Measurements from ENCODE around the gene SOD1.

The SOD1 gene

GRCh38 chr21:31667132-31667531, 7.6 kb downstream of the SOD1 start:
- no peaks in the 10 kb centered on the region for H3K4me1 ChIP-seq
- TF ChIP-seq, protein P1, sequence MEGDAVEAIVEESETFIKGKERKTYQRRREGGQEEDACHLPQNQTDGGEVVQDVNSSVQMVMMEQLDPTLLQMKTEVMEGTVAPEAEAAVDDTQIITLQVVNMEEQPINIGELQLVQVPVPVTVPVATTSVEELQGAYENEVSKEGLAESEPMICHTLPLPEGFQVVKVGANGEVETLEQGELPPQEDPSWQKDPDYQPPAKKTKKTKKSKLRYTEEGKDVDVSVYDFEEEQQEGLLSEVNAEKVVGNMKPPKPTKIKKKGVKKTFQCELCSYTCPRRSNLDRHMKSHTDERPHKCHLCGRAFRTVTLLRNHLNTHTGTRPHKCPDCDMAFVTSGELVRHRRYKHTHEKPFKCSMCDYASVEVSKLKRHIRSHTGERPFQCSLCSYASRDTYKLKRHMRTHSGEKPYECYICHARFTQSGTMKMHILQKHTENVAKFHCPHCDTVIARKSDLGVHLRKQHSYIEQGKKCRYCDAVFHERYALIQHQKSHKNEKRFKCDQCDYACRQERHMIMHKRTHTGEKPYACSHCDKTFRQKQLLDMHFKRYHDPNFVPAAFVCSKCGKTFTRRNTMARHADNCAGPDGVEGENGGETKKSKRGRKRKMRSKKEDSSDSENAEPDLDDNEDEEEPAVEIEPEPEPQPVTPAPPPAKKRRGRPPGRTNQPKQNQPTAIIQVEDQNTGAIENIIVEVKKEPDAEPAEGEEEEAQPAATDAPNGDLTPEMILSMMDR (IDR thresholded peaks at IDR 0.05; ENCODE audit: low read depth, low read length): no peak
- no peaks in the 10 kb centered on the region for H3K27me3 ChIP-seq
- no peak for DNase-seq
- H3K9me3 ChIP-seq: no peaks in the 10 kb centered on the region
- H3K36me3 ChIP-seq: peaks cover 82% of the 10 kb centered on the region
- H3K4me3 ChIP-seq (ENCODE audit: low read depth, low read length): no peak overlapping the region

DNA sequence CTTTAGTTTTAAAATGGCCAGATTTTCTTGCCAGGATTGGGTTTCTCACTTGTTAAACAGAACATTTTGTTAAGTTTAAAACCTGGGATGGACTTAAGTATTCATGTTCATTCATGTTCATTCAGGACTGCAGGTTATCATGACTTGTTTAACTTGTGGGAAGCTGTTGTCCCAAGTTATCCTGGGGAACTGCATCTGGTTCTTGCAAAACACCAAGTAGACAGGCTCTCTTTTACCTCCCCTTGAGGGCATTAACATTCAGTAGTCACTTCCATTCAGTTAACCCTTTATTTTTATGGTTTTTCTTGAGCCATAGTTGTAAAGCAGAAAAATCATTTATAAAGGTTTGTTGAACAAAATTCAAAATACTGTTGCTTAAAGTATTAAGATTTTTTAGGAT, 8.1 kb downstream of the SOD1 start:
- no peak for DNase-seq
- H3K36me3 ChIP-seq: peaks cover 82% of the 10 kb centered on the region
- no peaks in the 10 kb centered on the region for H3K9me3 ChIP-seq
- TF ChIP-seq, protein P1 (IDR thresholded peaks at IDR 0.05; ENCODE audit: low read depth, low read length): no peak
- no peaks in the 10 kb centered on the region for H3K4me1 ChIP-seq
- H3K4me3 ChIP-seq (ENCODE audit: low read depth, low read length): no peak overlapping the region
- no peaks in the 10 kb centered on the region for H3K27me3 ChIP-seq

- TF ChIP-seq, protein P1 (IDR thresholded peaks at IDR 0.05; ENCODE audit: low read depth, low read length): no peak
- H3K36me3 ChIP-seq: peaks cover 79% of the 10 kb centered on the region
- DNase-seq: no peak
These were observed 9.4 kb downstream of the SOD1 start for GRCh38 chr21:31668651-31669491.

DNA sequence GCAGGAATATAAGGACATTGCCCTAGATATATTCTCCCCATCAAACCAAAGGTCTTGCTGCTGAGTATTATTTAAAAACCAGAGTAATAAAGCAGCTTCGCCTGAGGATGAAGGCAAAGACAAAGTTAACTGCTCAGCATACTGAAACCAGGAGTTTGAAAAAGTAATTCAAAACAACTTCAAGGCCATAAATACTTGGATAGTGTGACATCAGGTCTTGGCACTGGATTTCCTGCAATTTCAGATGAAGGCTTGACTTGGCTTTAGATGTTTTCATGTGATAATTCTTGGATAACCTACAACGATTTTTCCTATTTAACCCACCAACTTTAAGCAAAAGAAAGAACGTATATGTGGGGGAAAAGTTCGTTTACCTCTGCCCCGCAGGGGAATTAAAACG, 10.6 kb downstream of the SOD1 start:
- peaks cover 67% of the 10 kb centered on the region for H3K36me3 ChIP-seq
- TF ChIP-seq, protein P1 (IDR thresholded peaks at IDR 0.05; ENCODE audit: low read depth, low read length): no peak
- no peak overlapping the region for H3K4me3 ChIP-seq (ENCODE audit: low read depth, low read length)
- no peaks in the 10 kb centered on the region for H3K27me3 ChIP-seq
- H3K9me3 ChIP-seq: no peaks in the 10 kb centered on the region
- no peak for DNase-seq
- H3K4me1 ChIP-seq: no peaks in the 10 kb centered on the region

More at GRCh38 chr21:31668651-31669491, 9.4 kb downstream of the SOD1 start:
- Histone ChIP-seq H3K9me3 (no peaks in the 10 kb centered on the region), H3K4me1 (no peaks in the 10 kb centered on the region), H3K4me3 (ENCODE audit: low read depth, low read length) (no peak overlapping the region), H3K27me3 (no peaks in the 10 kb centered on the region)

DNA sequence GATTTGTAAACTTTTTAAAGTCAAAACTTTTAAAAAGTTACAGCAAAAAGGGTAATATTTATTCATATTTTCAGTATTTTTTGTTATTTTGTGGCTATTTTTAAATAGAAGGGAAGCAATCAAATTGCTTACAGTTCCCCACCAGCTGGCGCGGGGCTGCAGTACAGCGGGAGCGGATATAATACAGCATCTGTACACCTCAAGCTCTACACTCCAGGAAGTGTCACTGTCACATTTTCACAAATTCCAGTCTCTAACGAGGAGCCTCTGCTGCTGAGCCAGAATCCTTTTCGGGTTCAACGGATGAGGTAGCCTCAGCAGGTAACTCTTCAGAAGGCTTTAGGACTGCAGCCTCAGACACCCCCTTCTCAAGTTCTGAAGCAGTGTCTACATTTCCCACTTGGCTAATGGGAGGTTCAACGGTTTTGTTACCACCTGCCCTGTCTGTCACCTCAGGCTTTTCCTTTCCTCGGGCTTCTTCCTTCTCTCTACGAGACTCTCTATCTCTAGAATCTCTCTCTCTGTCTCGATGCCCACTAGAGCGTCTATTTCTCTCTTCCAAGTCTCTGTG, 11.7 kb downstream of the SOD1 start:
- TF ChIP-seq, protein P1 (IDR thresholded peaks at IDR 0.05; ENCODE audit: low read depth, low read length): no peak
- Histone ChIP-seq H3K4me3 (ENCODE audit: low read depth, low read length) (no peak overlapping the region), H3K27me3 (no peaks in the 10 kb centered on the region), H3K9me3 (no peaks in the 10 kb centered on the region), H3K4me1 (no peaks in the 10 kb centered on the region), H3K36me3 (peaks cover 55% of the 10 kb centered on the region)
- no peak for DNase-seq

DNA sequence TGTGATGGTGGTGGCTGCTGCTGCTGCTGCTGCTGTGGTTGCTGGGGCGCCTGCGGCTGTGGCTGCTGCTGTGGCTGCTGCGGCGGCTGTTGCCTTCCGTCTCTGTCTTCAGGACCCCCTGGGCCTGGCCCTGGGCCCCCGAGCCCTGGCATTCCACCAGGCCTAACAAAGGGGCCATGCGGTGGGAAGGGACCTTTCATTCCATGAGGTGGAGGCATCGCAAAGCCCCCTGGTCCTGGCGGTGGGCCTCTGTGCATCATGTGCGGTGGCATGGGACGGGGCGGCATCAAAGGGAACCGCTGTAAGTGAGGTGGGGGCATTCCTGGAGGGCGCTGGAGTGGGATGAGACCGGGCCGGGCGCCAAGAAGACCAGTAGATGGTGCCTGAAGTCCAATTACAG, 12.4 kb downstream of the SOD1 start:
- no peaks in the 10 kb centered on the region for H3K4me1 ChIP-seq
- no peak overlapping the region for H3K4me3 ChIP-seq (ENCODE audit: low read depth, low read length)
- peaks cover 48% of the 10 kb centered on the region for H3K36me3 ChIP-seq
- DNase-seq: no peak
- H3K27me3 ChIP-seq: no peaks in the 10 kb centered on the region
- TF ChIP-seq, protein P1 (IDR thresholded peaks at IDR 0.05; ENCODE audit: low read depth, low read length): no peak
- H3K9me3 ChIP-seq: no peaks in the 10 kb centered on the region
